CD4-positive, alpha-beta T cell treated with Interleukin-21 for 1 hour (primary cell): Measurements from ENCODE around the gene TUBG2.
"Not testable (repeated sequence)": the region's sequence is repeated elsewhere in the genome, so short reads cannot be mapped to it uniquely, and the experiment has no call there.

ENCODE experiments used
- DNase-seq: peaks from one replicate; pipeline ENCODE4 v3.0.0-alpha.2; 2020

The TUBG2 gene

GRCh38 chr17:42659079-42659931, at the start of gene TUBG2:
Gene TUBG2 (plus strand): TSS chr17:42659284. CDS start chr17:42659504, 220 bp downstream.
- peak; percentile 83 for DNase-seq

GRCh38 chr17:42609814-42610801, 49.0 kb upstream of the TUBG2 start:
- peak; percentile 6 for DNase-seq

GRCh38 chr17:42612013-42612412, 47.1 kb upstream of the TUBG2 start:
- no peak for DNase-seq

GRCh38 chr17:42613699-42614295, 45.3 kb upstream of the TUBG2 start:
- no peak for DNase-seq

GRCh38 chr17:42617956-42618431, 41.1 kb upstream of the TUBG2 start:
- no peak for DNase-seq

- no peak for DNase-seq
Measured at GRCh38 chr17:42618442-42619150, 40.5 kb upstream of the TUBG2 start.

- not testable (repeated sequence) for DNase-seq
Measured at GRCh38 chr17:42621987-42622386, 37.1 kb upstream of the TUBG2 start.

GRCh38 chr17:42623271-42623670, 35.8 kb upstream of the TUBG2 start:
- no peak for DNase-seq

GRCh38 chr17:42623732-42624596, 35.1 kb upstream of the TUBG2 start:
- no peak for DNase-seq

GRCh38 chr17:42627032-42627764, 31.9 kb upstream of the TUBG2 start:
- DNase-seq = not testable (repeated sequence)

- DNase-seq = no peak
Measured at GRCh38 chr17:42629411-42630009, 29.6 kb upstream of the TUBG2 start.

- no peak for DNase-seq
Measured at GRCh38 chr17:42632949-42633444, 26.1 kb upstream of the TUBG2 start.

- DNase-seq = no peak
Measured at GRCh38 chr17:42639525-42640113, 19.5 kb upstream of the TUBG2 start.

- no peak for DNase-seq
Measured at GRCh38 chr17:42640121-42640520, 19.0 kb upstream of the TUBG2 start.

- no peak for DNase-seq
Measured at GRCh38 chr17:42642336-42642735, 16.7 kb upstream of the TUBG2 start.

- no peak for DNase-seq
Measured at GRCh38 chr17:42647778-42648177, 11.3 kb upstream of the TUBG2 start.

GRCh38 chr17:42651392-42651791, 7.7 kb upstream of the TUBG2 start:
- no peak for DNase-seq

- DNase-seq = no peak
Measured at GRCh38 chr17:42653179-42654124, 5.6 kb upstream of the TUBG2 start.
